Measurements from ENCODE around the gene TMSB10. TPM values are rescaled to one million over a fixed set of nuclear protein-coding genes. Genes with fewer than 3 reads are reported as not detected.
"Not testable (repeated sequence)": the region's sequence is repeated elsewhere in the genome, so short reads cannot be mapped to it uniquely, and the experiment has no call there.

TMSB10 gene
- total RNA-seq, 1 experiment from 2014 or later, result 5,246 TPM

GRCh38 chr2:84942166-84942565 lies 36.7 kb downstream of the TMSB10 start:
- no peaks in the 10 kb centered on the region for H3K36me3 ChIP-seq (ENCODE audit: low read depth, low read length)
- POLR2A ChIA-PET (ENCODE audit: unreplicated experiment), result interaction anchor here (0.9 kb wide), 1 partner anchor 16 kb away, joined by 3 read pairs; no protein-coding TSS in a partner anchor
- peaks cover 4% of the 10 kb centered on the region for H3F3A ChIP-seq (ENCODE audit: low read length, unreplicated experiment)
- H4K20me1 ChIP-seq (ENCODE audit: low read length), result no peaks in the 10 kb centered on the region
- ATAC-seq (no peak), DNase-seq (no peak)
- intact Hi-C loops (cut with micrococcal nuclease), result no loop called here
- H3K4me3 ChIP-seq (ENCODE audit: low read length), result no peak overlapping the region
- H3K27ac ChIP-seq (ENCODE audit: low read length), result no peak overlapping the region
- TF ChIP-seq EZH2phosphoT487 (IDR thresholded peaks at IDR 0.05; ENCODE audit: borderline replicate concordance, low read length), result no peak
- TF ChIP-seq CTCF (conservative IDR thresholded peaks at IDR 0.05; ENCODE audit: low read depth, low read length), result no peak
- TF ChIP-seq EZH2 (IDR thresholded peaks at IDR 0.05; ENCODE audit: low read length, unreplicated experiment), result no peak
- H3K9ac ChIP-seq (ENCODE audit: low read length), result no peak overlapping the region
- peaks cover 4% of the 10 kb centered on the region for H3K79me2 ChIP-seq (ENCODE audit: low read length)
- H2AFZ ChIP-seq (ENCODE audit: low read length), result no peak overlapping the region
- BruUV-seq (replicated peaks), result no TSS peak
- CTCF ChIA-PET, result no interaction called here
- H3K9me2 ChIP-seq (replicated peaks; ENCODE audit: low read length), result no peaks in the 10 kb centered on the region
- H3K27me3 ChIP-seq (ENCODE audit: low read length), result no peaks in the 10 kb centered on the region
- H3K4me2 ChIP-seq (ENCODE audit: low read length), result no peak overlapping the region
- H3K4me1 ChIP-seq (ENCODE audit: insufficient read depth, low read length), result peaks cover 32% of the 10 kb centered on the region
- H3K9me3 ChIP-seq (ENCODE audit: low read length), result no peaks in the 10 kb centered on the region

DNA sequence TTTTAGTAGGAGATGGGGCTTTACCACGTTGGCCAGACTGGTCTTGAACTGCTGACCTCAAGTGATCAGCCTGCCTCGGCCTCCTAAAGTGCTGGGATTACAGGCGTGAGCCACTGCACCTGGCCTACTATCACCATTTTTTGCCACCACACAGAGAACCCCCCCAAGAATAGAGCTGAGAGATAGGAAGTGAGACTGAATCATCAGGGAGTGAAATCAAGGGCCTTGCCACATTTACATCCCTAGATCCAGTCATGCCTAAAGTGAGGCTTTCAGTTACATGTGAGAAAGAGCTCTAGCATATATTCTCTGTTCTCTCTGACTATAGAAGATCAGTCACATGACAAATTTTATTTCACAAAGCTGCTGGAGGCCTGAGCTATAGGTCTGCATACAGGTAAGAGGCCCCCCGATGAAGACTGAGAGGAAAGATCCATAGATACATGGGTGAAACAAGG lies 37.5 kb downstream of the TMSB10 start:
- Histone ChIP-seq H3K9me3 (ENCODE audit: low read length) (no peaks in the 10 kb centered on the region), H3K36me3 (ENCODE audit: low read depth, low read length) (no peaks in the 10 kb centered on the region), H4K20me1 (ENCODE audit: low read length) (no peaks in the 10 kb centered on the region), H3K4me3 (ENCODE audit: low read length) (no peak overlapping the region), H3F3A (ENCODE audit: low read length, unreplicated experiment) (peaks cover 4% of the 10 kb centered on the region), H3K27ac (ENCODE audit: low read length) (no peak overlapping the region), H2AFZ (ENCODE audit: low read length) (no peak overlapping the region), H3K27me3 (ENCODE audit: low read length) (no peaks in the 10 kb centered on the region), H3K9me2 (replicated peaks; ENCODE audit: low read length) (no peaks in the 10 kb centered on the region), H3K4me1 (ENCODE audit: insufficient read depth, low read length) (peaks cover 35% of the 10 kb centered on the region), H3K79me2 (ENCODE audit: low read length) (peaks cover 7% of the 10 kb centered on the region), H3K4me2 (ENCODE audit: low read length) (no peak overlapping the region), H3K9ac (ENCODE audit: low read length) (no peak overlapping the region)
- DNase-seq (peak; percentile 23), ATAC-seq (no peak)
- ChIA-PET CTCF (no interaction called here), POLR2A (ENCODE audit: unreplicated experiment) (interaction anchor here (0.9 kb wide), 1 partner anchor 15 kb away, joined by 3 read pairs; no protein-coding TSS in a partner anchor)
- intact Hi-C loops (cut with micrococcal nuclease), result no loop called here
- TF ChIP-seq EZH2 (IDR thresholded peaks at IDR 0.05; ENCODE audit: low read length, unreplicated experiment), result no peak
- BruUV-seq (replicated peaks), result no TSS peak

- DNase-seq, result no peak
- intact Hi-C loops (cut with micrococcal nuclease), result loop anchor here (2.0 kb wide), 1 partner anchor 14 kb away; no protein-coding TSS in a partner anchor
- Histone ChIP-seq H3K27ac (ENCODE audit: low read length) (peak overlapping the region; percentile 100), H2AFZ (ENCODE audit: low read length) (no peak overlapping the region), H3K4me2 (ENCODE audit: low read length) (0 out of 2 replicates have a peak overlapping the region, but pooled peaks have one; percentile 68), H3K4me3 (ENCODE audit: low read length) (no peak overlapping the region), H3K27me3 (ENCODE audit: low read length) (no peaks in the 10 kb centered on the region), H3K79me2 (ENCODE audit: low read length) (peaks cover 7% of the 10 kb centered on the region), H4K20me1 (ENCODE audit: low read length) (no peaks in the 10 kb centered on the region), H3K9ac (ENCODE audit: low read length) (no peak overlapping the region), H3F3A (ENCODE audit: low read length, unreplicated experiment) (peaks cover 4% of the 10 kb centered on the region), H3K4me1 (ENCODE audit: insufficient read depth, low read length) (peaks cover 29% of the 10 kb centered on the region), H3K9me3 (ENCODE audit: low read length) (no peaks in the 10 kb centered on the region), H3K9me2 (replicated peaks; ENCODE audit: low read length) (no peaks in the 10 kb centered on the region), H3K36me3 (ENCODE audit: low read depth, low read length) (no peaks in the 10 kb centered on the region)
- TF ChIP-seq EZH2 (IDR thresholded peaks at IDR 0.05; ENCODE audit: low read length, unreplicated experiment) (no peak), EZH2phosphoT487 (IDR thresholded peaks at IDR 0.05; ENCODE audit: borderline replicate concordance, low read length) (no peak), CTCF (conservative IDR thresholded peaks at IDR 0.05; ENCODE audit: low read depth, low read length) (no peak)
- BruUV-seq (replicated peaks), result no TSS peak
- ChIA-PET POLR2A (ENCODE audit: unreplicated experiment) (no interaction called here), CTCF (no interaction called here)
- ATAC-seq, result no peak
Observed at GRCh38 chr2:84944295-84944909, 38.9 kb downstream of the TMSB10 start.

- H3K27ac ChIP-seq (ENCODE audit: low read length), result peak overlapping the region; percentile 100
- H3K9me3 ChIP-seq (ENCODE audit: low read length); BruUV-seq (replicated peaks); H3K27me3 ChIP-seq (ENCODE audit: low read length); H3K9me2 ChIP-seq (replicated peaks; ENCODE audit: low read length); H2AFZ ChIP-seq (ENCODE audit: low read length); DNase-seq; H4K20me1 ChIP-seq (ENCODE audit: low read length); H3F3A ChIP-seq (ENCODE audit: low read length, unreplicated experiment); H3K79me2 ChIP-seq (ENCODE audit: low read length); H3K36me3 ChIP-seq (ENCODE audit: low read depth, low read length): not testable (repeated sequence)
- H3K9ac ChIP-seq (ENCODE audit: low read length), result peak overlapping the region; percentile 84
- ATAC-seq, result peak; percentile 24
- H3K4me2 ChIP-seq (ENCODE audit: low read length), result peak overlapping the region; percentile 68
- H3K4me3 ChIP-seq (ENCODE audit: low read length), result peak overlapping the region; percentile 27; the same call in 1 of the 2 replicates
- intact Hi-C loops (cut with micrococcal nuclease), result loop anchor here (2.0 kb wide), 1 partner anchor 13 kb away; no protein-coding TSS in a partner anchor
- peaks cover 29% of the 10 kb centered on the region for H3K4me1 ChIP-seq (ENCODE audit: insufficient read depth, low read length)
- ChIA-PET POLR2A (ENCODE audit: unreplicated experiment) (interaction anchor here (1.2 to 2.1 kb wide), 3 partner anchors 12 to 25 kb away, joined by 3 to 45 read pairs (median 9); partner anchors contain the start of gene KCMF1), CTCF (interaction anchor here (0.8 to 1.9 kb wide), 6 partner anchors 13 to 69 kb away, joined by 3 to 16 read pairs (median 4); no protein-coding TSS in a partner anchor)
Observed at GRCh38 chr2:84945838-84946203, 40.4 kb downstream of the TMSB10 start.

All from PC-3 (cell line).